Keratinocyte (primary cell): ENCODE measurements around the gene TCF23.

ENCODE experiments used
- EZH2 ChIP-seq: IDR thresholded peaks from one replicate; pipeline ENCODE4 v1.6.1; 2012; ENCODE audit warnings: inconsistent platforms, mild to moderate bottlenecking, low read length, moderate library complexity
- TF ChIP-seq, protein P1 (sequence below), 3 experiments: IDR thresholded peaks in 1 of 3; conservative IDR thresholded peaks in 1 of 3; optimal IDR thresholded peaks in 1 of 3; 2 replicates in 2 of 3; 3 replicates in 1 of 3; pipeline versions ENCODE3 to v1.5.1; 2011; ENCODE audit warnings: low read length in 3 of 3, mild to moderate bottlenecking in 3 of 3, moderate library complexity in 2 of 3, control low read depth in 1 of 3, inconsistent platforms in 1 of 3; ENCODE audit not compliant: insufficient read depth in 2 of 3; ENCODE audit errors: extremely low read depth in 1 of 3

DNA sequence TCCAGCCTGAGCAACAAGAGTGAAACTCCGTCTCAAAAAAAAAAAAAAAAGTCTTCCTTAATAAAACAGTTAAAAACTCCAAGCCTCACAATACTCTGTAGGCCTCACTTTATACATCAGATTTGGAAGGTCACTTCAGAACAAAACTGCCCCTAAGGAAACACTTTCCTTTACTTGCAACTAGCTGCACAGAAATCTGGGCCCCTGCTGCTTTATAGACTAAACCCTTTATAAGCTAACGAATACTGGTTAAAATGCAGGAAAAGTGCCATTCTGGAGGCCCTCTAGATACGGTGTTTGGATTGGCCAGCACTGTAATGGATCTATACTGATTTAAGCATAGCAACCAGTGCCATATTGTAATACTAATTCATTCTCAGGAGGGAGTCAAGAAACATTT is 23.7 kb upstream of the TCF23 start:
- TF ChIP-seq, protein P1, sequence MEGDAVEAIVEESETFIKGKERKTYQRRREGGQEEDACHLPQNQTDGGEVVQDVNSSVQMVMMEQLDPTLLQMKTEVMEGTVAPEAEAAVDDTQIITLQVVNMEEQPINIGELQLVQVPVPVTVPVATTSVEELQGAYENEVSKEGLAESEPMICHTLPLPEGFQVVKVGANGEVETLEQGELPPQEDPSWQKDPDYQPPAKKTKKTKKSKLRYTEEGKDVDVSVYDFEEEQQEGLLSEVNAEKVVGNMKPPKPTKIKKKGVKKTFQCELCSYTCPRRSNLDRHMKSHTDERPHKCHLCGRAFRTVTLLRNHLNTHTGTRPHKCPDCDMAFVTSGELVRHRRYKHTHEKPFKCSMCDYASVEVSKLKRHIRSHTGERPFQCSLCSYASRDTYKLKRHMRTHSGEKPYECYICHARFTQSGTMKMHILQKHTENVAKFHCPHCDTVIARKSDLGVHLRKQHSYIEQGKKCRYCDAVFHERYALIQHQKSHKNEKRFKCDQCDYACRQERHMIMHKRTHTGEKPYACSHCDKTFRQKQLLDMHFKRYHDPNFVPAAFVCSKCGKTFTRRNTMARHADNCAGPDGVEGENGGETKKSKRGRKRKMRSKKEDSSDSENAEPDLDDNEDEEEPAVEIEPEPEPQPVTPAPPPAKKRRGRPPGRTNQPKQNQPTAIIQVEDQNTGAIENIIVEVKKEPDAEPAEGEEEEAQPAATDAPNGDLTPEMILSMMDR (optimal IDR thresholded peaks at IDR 0.05 in 1 of 3, IDR thresholded peaks at IDR 0.05 in 1 of 3, conservative IDR thresholded peaks at IDR 0.05 in 1 of 3; ENCODE audit: extremely low read depth in 1 of 3, insufficient read depth in 2 of 3, low read length in 3 of 3), result no peak
- TF ChIP-seq EZH2, result no peak
